GM12872 (cell line): Measurements from ENCODE around the gene SLC24A3.

Source experiments
- CTCF ChIP-seq: IDR thresholded peaks from 3 replicates; pipeline ENCODE4 v1.5.1; 2011; ENCODE audit warnings: low read depth, mild to moderate bottlenecking, low read length, moderate library complexity; ENCODE audit not compliant: insufficient read depth

SLC24A3 gene

GRCh38 chr20:19380211-19380610 lies 167.8 kb downstream of the SLC24A3 start:
- TF ChIP-seq CTCF = no peak

GRCh38 chr20:19381947-19382346 lies 169.5 kb downstream of the SLC24A3 start:
- TF ChIP-seq CTCF = no peak

GRCh38 chr20:19382386-19383340 lies 170.2 kb downstream of the SLC24A3 start:
- no peak for TF ChIP-seq CTCF

- TF ChIP-seq CTCF = no peak
Measured at GRCh38 chr20:19384940-19385339, 172.5 kb downstream of the SLC24A3 start.

GRCh38 chr20:19387251-19387650 lies 174.8 kb downstream of the SLC24A3 start:
- TF ChIP-seq CTCF = no peak

GRCh38 chr20:19392344-19393130 lies 180.1 kb downstream of the SLC24A3 start:
- no peak for TF ChIP-seq CTCF

GRCh38 chr20:19396460-19397081 lies 184.1 kb downstream of the SLC24A3 start:
- TF ChIP-seq CTCF = no peak
